C4-2B (cell line): ENCODE results near the gene GRIA4.

Experiments
- CTCF ChIP-seq: fragments of 450-650 bp; conservative IDR thresholded peaks from 2 replicates; pipeline ENCODE4 v1.5.1; 2017; ENCODE audit warnings: mild to moderate bottlenecking
- ZFX ChIP-seq: fragments of 450-650 bp; IDR thresholded peaks from 2 replicates; pipeline ENCODE4 v1.6.1; 2017

- no peak for TF ChIP-seq CTCF
- TF ChIP-seq ZFX = no peak
These were observed 173.3 kb downstream of the GRIA4 start for GRCh38 chr11:105783216-105783615.
